GM18526 (cell line): ENCODE measurements around the gene DCD.

Experiments
- POLR2A ChIP-seq: IDR thresholded peaks from 3 replicates; pipeline ENCODE4 v1.6.1; 2011; ENCODE audit not compliant: insufficient read length; ENCODE audit errors: extremely low read depth

The DCD gene

GRCh38 chr12:54660320-54660962, 12.3 kb upstream of the DCD start:
- TF ChIP-seq POLR2A: no peak

GRCh38 chr12:54658306-54659264, 10.4 kb upstream of the DCD start:
- TF ChIP-seq POLR2A: no peak

- no peak for TF ChIP-seq POLR2A
Observed at GRCh38 chr12:54657105-54657607, 9.0 kb upstream of the DCD start.

- no peak for TF ChIP-seq POLR2A
Observed at GRCh38 chr12:54654926-54655325, 6.8 kb upstream of the DCD start.

GRCh38 chr12:54653025-54653424, 4.9 kb upstream of the DCD start:
- no peak for TF ChIP-seq POLR2A

GRCh38 chr12:54650889-54651288, 2.7 kb upstream of the DCD start:
- TF ChIP-seq POLR2A: no peak

GRCh38 chr12:54650409-54650808, 2.2 kb upstream of the DCD start:
- no peak for TF ChIP-seq POLR2A

- no peak for TF ChIP-seq POLR2A
Observed at GRCh38 chr12:54649825-54650224, 1.7 kb upstream of the DCD start.

GRCh38 chr12:54641554-54641953, 6.6 kb downstream of the DCD start:
- no peak for TF ChIP-seq POLR2A

- no peak for TF ChIP-seq POLR2A
Observed at GRCh38 chr12:54641089-54641488, 7.1 kb downstream of the DCD start.

- no peak for TF ChIP-seq POLR2A
Observed at GRCh38 chr12:54634795-54635194, 13.4 kb downstream of the DCD start, which contains the start of gene LACRT. TSS of gene LACRT (minus strand) at chr12:54634895. CDS start at chr12:54634841, 54 bp downstream.

GRCh38 chr12:54631988-54632728, 16.0 kb downstream of the DCD start:
- no peak for TF ChIP-seq POLR2A

- no peak for TF ChIP-seq POLR2A
Observed at GRCh38 chr12:54631551-54631950, 16.6 kb downstream of the DCD start.

GRCh38 chr12:54629925-54630324, 18.2 kb downstream of the DCD start:
- TF ChIP-seq POLR2A: no peak

GRCh38 chr12:54628186-54628846, 19.8 kb downstream of the DCD start:
- TF ChIP-seq POLR2A: no peak
